ENCODE measurements around the gene TAF15. TPM values are rescaled to one million over a fixed set of nuclear protein-coding genes. Genes with fewer than 3 reads are reported as not detected.

Gene TAF15
- total RNA-seq, 1 experiment from 2014 or later, result 202 TPM

GRCh38 chr17:35892091-35893035 is 83.1 kb downstream of the TAF15 start:
- no peak for TF ChIP-seq EZH2 (IDR thresholded peaks at IDR 0.05; ENCODE audit: low read depth)
- TF ChIP-seq, protein P1, sequence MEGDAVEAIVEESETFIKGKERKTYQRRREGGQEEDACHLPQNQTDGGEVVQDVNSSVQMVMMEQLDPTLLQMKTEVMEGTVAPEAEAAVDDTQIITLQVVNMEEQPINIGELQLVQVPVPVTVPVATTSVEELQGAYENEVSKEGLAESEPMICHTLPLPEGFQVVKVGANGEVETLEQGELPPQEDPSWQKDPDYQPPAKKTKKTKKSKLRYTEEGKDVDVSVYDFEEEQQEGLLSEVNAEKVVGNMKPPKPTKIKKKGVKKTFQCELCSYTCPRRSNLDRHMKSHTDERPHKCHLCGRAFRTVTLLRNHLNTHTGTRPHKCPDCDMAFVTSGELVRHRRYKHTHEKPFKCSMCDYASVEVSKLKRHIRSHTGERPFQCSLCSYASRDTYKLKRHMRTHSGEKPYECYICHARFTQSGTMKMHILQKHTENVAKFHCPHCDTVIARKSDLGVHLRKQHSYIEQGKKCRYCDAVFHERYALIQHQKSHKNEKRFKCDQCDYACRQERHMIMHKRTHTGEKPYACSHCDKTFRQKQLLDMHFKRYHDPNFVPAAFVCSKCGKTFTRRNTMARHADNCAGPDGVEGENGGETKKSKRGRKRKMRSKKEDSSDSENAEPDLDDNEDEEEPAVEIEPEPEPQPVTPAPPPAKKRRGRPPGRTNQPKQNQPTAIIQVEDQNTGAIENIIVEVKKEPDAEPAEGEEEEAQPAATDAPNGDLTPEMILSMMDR (conservative IDR thresholded peaks at IDR 0.05), result no peak
- intact Hi-C loops (cut with micrococcal nuclease; ENCODE audit: unreplicated experiment), result no loop called here
- H3K9me2 ChIP-seq (ENCODE audit: insufficient read depth), result no peaks in the 10 kb centered on the region
- H3K4me2 ChIP-seq, result no peak overlapping the region
- no peaks in the 10 kb centered on the region for H4K20me1 ChIP-seq (ENCODE audit: insufficient read depth)
- no peak overlapping the region for H3K27ac ChIP-seq
- H3K9me3 ChIP-seq (ENCODE audit: insufficient read depth, low read depth), result no peaks in the 10 kb centered on the region
- no peaks in the 10 kb centered on the region for H3K79me2 ChIP-seq (ENCODE audit: low read depth)
- BruUV-seq (replicated peaks), result no TSS peak
- CTCF ChIA-PET, result interaction anchor here (0.7 kb wide), 1 partner anchor 180 kb away, joined by 3 read pairs; no protein-coding TSS in a partner anchor
- no peak for DNase-seq
- no peaks in the 10 kb centered on the region for H3K36me3 ChIP-seq (ENCODE audit: low read depth)
- H3K4me3 ChIP-seq, result no peak overlapping the region
- POLR2A ChIA-PET (ENCODE audit: unreplicated experiment), result no interaction called here
- H3F3A ChIP-seq (ENCODE audit: insufficient read depth, low read depth), result no peaks in the 10 kb centered on the region
- H3K27me3 ChIP-seq (ENCODE audit: insufficient read depth, low read depth), result no peaks in the 10 kb centered on the region
- H3K4me1 ChIP-seq (replicated peaks; ENCODE audit: insufficient read depth), result no peaks in the 10 kb centered on the region
- no peak overlapping the region for H2AFZ ChIP-seq

DNA sequence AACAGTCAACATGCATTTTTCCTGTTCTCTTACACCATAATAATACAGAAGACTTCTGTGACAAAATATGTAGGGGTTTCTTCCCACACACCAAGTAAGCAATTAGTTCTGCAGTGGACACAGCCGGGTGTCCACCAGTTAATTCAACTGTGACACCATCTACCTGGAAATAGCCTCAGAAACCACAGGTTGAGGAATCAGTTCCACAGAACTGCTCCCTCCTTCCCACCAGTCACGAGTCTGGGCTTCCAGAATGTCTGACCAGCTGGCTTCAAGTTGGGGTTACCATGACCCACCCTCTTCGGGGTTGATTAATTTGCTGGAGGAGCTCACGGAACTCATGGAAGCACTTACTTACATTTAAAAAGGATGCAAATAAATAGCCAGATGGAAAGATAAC is 84.5 kb downstream of the TAF15 start:
- Histone ChIP-seq H3K4me1 (replicated peaks; ENCODE audit: insufficient read depth) (no peaks in the 10 kb centered on the region), H3K27me3 (ENCODE audit: insufficient read depth, low read depth) (no peaks in the 10 kb centered on the region), H3K4me2 (no peak overlapping the region), H3F3A (ENCODE audit: insufficient read depth, low read depth) (no peaks in the 10 kb centered on the region), H4K20me1 (ENCODE audit: insufficient read depth) (no peaks in the 10 kb centered on the region), H3K9me3 (ENCODE audit: insufficient read depth, low read depth) (no peaks in the 10 kb centered on the region), H3K27ac (no peak overlapping the region), H3K4me3 (no peak overlapping the region), H3K79me2 (ENCODE audit: low read depth) (no peaks in the 10 kb centered on the region), H2AFZ (no peak overlapping the region), H3K36me3 (ENCODE audit: low read depth) (no peaks in the 10 kb centered on the region), H3K9me2 (ENCODE audit: insufficient read depth) (no peaks in the 10 kb centered on the region)
- no TSS peak for BruUV-seq (replicated peaks)
- intact Hi-C loops (cut with micrococcal nuclease; ENCODE audit: unreplicated experiment), result no loop called here
- no peak for DNase-seq
- ChIA-PET CTCF (no interaction called here), POLR2A (ENCODE audit: unreplicated experiment) (no interaction called here)
- TF ChIP-seq, protein P1 (conservative IDR thresholded peaks at IDR 0.05), result no peak

DNA sequence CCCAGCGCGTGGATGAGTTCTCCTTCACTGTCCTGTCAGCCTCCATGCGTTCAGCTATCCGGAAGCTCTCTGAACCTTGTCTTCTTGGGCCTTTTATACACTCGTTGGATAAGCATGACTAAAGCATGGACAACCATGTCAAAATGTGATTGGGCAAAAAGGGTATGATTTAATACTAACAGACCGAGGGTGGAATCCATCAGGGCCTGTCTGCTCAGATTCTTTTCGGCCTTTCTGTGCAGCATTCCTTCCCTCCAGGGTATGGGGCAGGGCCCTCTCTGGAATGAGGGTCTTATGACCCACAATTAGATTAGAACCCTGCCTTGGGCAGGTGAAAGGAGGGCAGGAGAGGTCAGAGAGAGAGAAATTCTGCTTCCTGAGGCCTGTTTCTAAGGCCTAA is 84.9 kb downstream of the TAF15 start:
- POLR2A ChIA-PET (ENCODE audit: unreplicated experiment), result no interaction called here
- intact Hi-C loops (cut with micrococcal nuclease; ENCODE audit: unreplicated experiment), result no loop called here

More for the DNA sequence above, 84.9 kb downstream of the TAF15 start:
- no peak for TF ChIP-seq EZH2 (IDR thresholded peaks at IDR 0.05; ENCODE audit: low read depth)
- TF ChIP-seq, protein P1 (conservative IDR thresholded peaks at IDR 0.05), result no peak
- no peak overlapping the region for H2AFZ ChIP-seq
- BruUV-seq (replicated peaks), result no TSS peak
- no peak overlapping the region for H3K4me3 ChIP-seq
- CTCF ChIA-PET, result no interaction called here
- no peak overlapping the region for H3K27ac ChIP-seq
- no peaks in the 10 kb centered on the region for H3F3A ChIP-seq (ENCODE audit: insufficient read depth, low read depth)
- H3K36me3 ChIP-seq (ENCODE audit: low read depth), result no peaks in the 10 kb centered on the region
- DNase-seq, result no peak
- H3K9me2 ChIP-seq (ENCODE audit: insufficient read depth), result no peaks in the 10 kb centered on the region
- no peak overlapping the region for H3K4me2 ChIP-seq
- H3K4me1 ChIP-seq (replicated peaks; ENCODE audit: insufficient read depth), result no peaks in the 10 kb centered on the region
- no peaks in the 10 kb centered on the region for H3K79me2 ChIP-seq (ENCODE audit: low read depth)
- H3K27me3 ChIP-seq (ENCODE audit: insufficient read depth, low read depth), result no peaks in the 10 kb centered on the region
- no peaks in the 10 kb centered on the region for H3K9me3 ChIP-seq (ENCODE audit: insufficient read depth, low read depth)
- H4K20me1 ChIP-seq (ENCODE audit: insufficient read depth), result no peaks in the 10 kb centered on the region

Data from PC-9 (cell line).